C4-2B (cell line): ENCODE measurements around the gene TMCO4.

Experiments used
- ZFX ChIP-seq: fragments of 450-650 bp; IDR thresholded peaks from 2 replicates; pipeline ENCODE4 v1.6.1; 2017
- TF ChIP-seq, protein P1 (sequence below): fragments of 450-650 bp; conservative IDR thresholded peaks from 2 replicates; pipeline ENCODE4 v1.5.1; 2017; ENCODE audit warnings: mild to moderate bottlenecking

DNA sequence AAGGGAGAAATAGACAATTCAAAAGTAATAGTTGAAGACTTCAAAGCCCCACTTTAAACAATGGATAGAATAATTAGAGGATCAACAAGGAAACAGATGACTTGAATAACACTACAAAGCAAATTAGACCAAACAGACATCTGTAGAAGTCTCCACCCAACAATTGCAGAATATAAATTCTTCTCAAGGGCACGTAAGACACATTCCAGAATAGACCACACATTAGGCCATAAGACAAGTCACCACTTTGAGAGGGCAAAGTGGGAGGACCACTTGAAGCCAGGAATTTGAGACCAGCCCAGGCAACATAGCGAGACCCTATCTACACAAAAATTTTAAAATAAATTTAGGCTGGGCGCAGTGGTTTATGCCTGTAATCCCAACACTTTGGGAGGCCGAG, 35.9 kb upstream of the TMCO4 start:
- TF ChIP-seq, protein P1, sequence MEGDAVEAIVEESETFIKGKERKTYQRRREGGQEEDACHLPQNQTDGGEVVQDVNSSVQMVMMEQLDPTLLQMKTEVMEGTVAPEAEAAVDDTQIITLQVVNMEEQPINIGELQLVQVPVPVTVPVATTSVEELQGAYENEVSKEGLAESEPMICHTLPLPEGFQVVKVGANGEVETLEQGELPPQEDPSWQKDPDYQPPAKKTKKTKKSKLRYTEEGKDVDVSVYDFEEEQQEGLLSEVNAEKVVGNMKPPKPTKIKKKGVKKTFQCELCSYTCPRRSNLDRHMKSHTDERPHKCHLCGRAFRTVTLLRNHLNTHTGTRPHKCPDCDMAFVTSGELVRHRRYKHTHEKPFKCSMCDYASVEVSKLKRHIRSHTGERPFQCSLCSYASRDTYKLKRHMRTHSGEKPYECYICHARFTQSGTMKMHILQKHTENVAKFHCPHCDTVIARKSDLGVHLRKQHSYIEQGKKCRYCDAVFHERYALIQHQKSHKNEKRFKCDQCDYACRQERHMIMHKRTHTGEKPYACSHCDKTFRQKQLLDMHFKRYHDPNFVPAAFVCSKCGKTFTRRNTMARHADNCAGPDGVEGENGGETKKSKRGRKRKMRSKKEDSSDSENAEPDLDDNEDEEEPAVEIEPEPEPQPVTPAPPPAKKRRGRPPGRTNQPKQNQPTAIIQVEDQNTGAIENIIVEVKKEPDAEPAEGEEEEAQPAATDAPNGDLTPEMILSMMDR = no peak
- no peak for TF ChIP-seq ZFX
